ENCODE measurements around the gene SLC17A1.

- TF ChIP-seq CTCF (conservative IDR thresholded peaks at IDR 0.05; ENCODE audit: low read depth, low read length) (no peak), EZH2 (IDR thresholded peaks at IDR 0.05; ENCODE audit: borderline replicate concordance, low read depth, low read length, poor library complexity, severe bottlenecking) (no peak)
These were observed 44.2 kb upstream of the SLC17A1 start for GRCh38 chr6:25875926-25876602.
